ENCODE results near the gene CEP126. TPM values are rescaled to one million over a fixed set of nuclear protein-coding genes. Genes with fewer than 3 reads are reported as not detected.

CEP126 gene
- total RNA-seq, 1 experiment from 2014 or later: 2.0 TPM

DNA sequence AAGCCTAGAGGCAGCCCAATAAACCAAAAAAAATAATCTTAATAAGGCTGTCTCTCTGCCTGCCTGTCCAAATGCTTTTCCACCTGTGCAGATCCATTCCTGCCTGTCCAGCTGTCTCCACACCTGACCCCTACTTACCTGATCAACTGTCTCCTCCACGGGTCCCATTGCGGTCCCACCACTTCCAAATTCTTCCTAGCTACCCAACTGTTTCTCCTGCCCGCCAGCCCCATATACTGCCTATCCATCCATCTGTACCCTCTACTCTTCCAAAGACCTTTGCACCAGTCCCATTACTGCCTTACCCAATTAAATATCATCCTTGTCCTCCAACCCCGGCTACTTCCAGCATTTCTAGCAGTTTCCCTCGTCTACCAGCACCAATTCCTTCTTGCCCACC, 40.9 kb downstream of the CEP126 start:
- Histone ChIP-seq H3K4me2 (ENCODE audit: low read length) (no peak overlapping the region), H3K4me3 (replicated peaks in 1 of 2; ENCODE audit: low read depth in 1 of 2, low read length in 2 of 2) (no peak overlapping the region), H3K36me3 (ENCODE audit: control insufficient read depth in 1 of 2, insufficient read depth in 2 of 2, low read length in 2 of 2) (no peaks in the 10 kb centered on the region), H3K4me1 (ENCODE audit: control insufficient read depth in 1 of 2, insufficient read depth in 2 of 2, low read length in 2 of 2) (no peaks in the 10 kb centered on the region), H3K9ac (ENCODE audit: low read length) (no peak overlapping the region), H4K20me1 (ENCODE audit: insufficient read depth) (no peaks in the 10 kb centered on the region), H3K9me3 (ENCODE audit: control insufficient read depth in 1 of 2, insufficient read depth in 1 of 2, low read depth in 1 of 2, low read length in 2 of 2) (no peaks in the 10 kb centered on the region), H3K27me3 (ENCODE audit: insufficient read depth, low read length) (no peaks in the 10 kb centered on the region), H3K79me2 (ENCODE audit: insufficient read depth, low read length) (no peaks in the 10 kb centered on the region), H3K27ac (ENCODE audit: low read depth, low read length) (no peak overlapping the region), H2AFZ (ENCODE audit: low read depth, low read length, poor library complexity, severe bottlenecking) (no peak overlapping the region), H3K9me2 (ENCODE audit: insufficient read depth) (peaks cover 4% of the 10 kb centered on the region; the same call in 1 of the 2 replicates)
- DNase-seq (ENCODE audit: low read depth, low spot score): no peak
- no TSS peak for BruUV-seq (replicated peaks)
- POLR2A ChIA-PET: no interaction called here
- intact Hi-C loops (cut with micrococcal nuclease): no loop called here
- ATAC-seq: no peak
- no peak for TF ChIP-seq ELF1 (IDR thresholded peaks at IDR 0.05; ENCODE audit: borderline replicate concordance, low read depth)
- TF ChIP-seq TCF7L2 (IDR thresholded peaks at IDR 0.05; ENCODE audit: borderline replicate concordance, extremely low read depth, insufficient read depth, insufficient read length): no peak
- no peak for TF ChIP-seq EGR1 (IDR thresholded peaks at IDR 0.05; ENCODE audit: low read depth)
- no peak for TF ChIP-seq RAD21 (IDR thresholded peaks at IDR 0.05; ENCODE audit: low read depth)
- TF ChIP-seq, protein P1, sequence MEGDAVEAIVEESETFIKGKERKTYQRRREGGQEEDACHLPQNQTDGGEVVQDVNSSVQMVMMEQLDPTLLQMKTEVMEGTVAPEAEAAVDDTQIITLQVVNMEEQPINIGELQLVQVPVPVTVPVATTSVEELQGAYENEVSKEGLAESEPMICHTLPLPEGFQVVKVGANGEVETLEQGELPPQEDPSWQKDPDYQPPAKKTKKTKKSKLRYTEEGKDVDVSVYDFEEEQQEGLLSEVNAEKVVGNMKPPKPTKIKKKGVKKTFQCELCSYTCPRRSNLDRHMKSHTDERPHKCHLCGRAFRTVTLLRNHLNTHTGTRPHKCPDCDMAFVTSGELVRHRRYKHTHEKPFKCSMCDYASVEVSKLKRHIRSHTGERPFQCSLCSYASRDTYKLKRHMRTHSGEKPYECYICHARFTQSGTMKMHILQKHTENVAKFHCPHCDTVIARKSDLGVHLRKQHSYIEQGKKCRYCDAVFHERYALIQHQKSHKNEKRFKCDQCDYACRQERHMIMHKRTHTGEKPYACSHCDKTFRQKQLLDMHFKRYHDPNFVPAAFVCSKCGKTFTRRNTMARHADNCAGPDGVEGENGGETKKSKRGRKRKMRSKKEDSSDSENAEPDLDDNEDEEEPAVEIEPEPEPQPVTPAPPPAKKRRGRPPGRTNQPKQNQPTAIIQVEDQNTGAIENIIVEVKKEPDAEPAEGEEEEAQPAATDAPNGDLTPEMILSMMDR (IDR thresholded peaks at IDR 0.05 in 2 of 3, conservative IDR thresholded peaks at IDR 0.05 in 1 of 3; ENCODE audit: borderline replicate concordance in 1 of 3, insufficient read depth in 1 of 3, low read depth in 2 of 3, low read length in 2 of 3): no peak
- TF ChIP-seq EZH2phosphoT487 (IDR thresholded peaks at IDR 0.05; ENCODE audit: borderline replicate concordance): no peak
- no peak for TF ChIP-seq FOSL1 (IDR thresholded peaks at IDR 0.05; ENCODE audit: low read depth)
- TF ChIP-seq, protein P2, sequence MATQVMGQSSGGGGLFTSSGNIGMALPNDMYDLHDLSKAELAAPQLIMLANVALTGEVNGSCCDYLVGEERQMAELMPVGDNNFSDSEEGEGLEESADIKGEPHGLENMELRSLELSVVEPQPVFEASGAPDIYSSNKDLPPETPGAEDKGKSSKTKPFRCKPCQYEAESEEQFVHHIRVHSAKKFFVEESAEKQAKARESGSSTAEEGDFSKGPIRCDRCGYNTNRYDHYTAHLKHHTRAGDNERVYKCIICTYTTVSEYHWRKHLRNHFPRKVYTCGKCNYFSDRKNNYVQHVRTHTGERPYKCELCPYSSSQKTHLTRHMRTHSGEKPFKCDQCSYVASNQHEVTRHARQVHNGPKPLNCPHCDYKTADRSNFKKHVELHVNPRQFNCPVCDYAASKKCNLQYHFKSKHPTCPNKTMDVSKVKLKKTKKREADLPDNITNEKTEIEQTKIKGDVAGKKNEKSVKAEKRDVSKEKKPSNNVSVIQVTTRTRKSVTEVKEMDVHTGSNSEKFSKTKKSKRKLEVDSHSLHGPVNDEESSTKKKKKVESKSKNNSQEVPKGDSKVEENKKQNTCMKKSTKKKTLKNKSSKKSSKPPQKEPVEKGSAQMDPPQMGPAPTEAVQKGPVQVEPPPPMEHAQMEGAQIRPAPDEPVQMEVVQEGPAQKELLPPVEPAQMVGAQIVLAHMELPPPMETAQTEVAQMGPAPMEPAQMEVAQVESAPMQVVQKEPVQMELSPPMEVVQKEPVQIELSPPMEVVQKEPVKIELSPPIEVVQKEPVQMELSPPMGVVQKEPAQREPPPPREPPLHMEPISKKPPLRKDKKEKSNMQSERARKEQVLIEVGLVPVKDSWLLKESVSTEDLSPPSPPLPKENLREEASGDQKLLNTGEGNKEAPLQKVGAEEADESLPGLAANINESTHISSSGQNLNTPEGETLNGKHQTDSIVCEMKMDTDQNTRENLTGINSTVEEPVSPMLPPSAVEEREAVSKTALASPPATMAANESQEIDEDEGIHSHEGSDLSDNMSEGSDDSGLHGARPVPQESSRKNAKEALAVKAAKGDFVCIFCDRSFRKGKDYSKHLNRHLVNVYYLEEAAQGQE (IDR thresholded peaks at IDR 0.05; ENCODE audit: low read depth): no peak
- TF ChIP-seq JUND (IDR thresholded peaks at IDR 0.05): no peak
- TF ChIP-seq POLR2A (IDR thresholded peaks at IDR 0.05; ENCODE audit: borderline replicate concordance, extremely low read depth, insufficient read depth, insufficient read length): no peak
- no peak for TF ChIP-seq ZNF274 (IDR thresholded peaks at IDR 0.05; ENCODE audit: low read depth, low read length)
- TF ChIP-seq YY1 (IDR thresholded peaks at IDR 0.05; ENCODE audit: extremely low read depth, insufficient replicate concordance, low read depth, low read length): no peak
- no peak for TF ChIP-seq CEBPB (IDR thresholded peaks at IDR 0.05; ENCODE audit: low read depth)
- RAD21 ChIA-PET (ENCODE audit: low non-redundant PET in 1 of 2, low total read pairs in 2 of 2, uncharacterized antibody in 2 of 2, unreplicated experiment in 2 of 2): no interaction called here
- CTCF ChIA-PET: interaction anchor here (0.9 kb wide), 1 partner anchor 10 kb away, joined by 3 read pairs; no protein-coding TSS in a partner anchor
